ENCODE measurements around the gene SARDH. TPM values are rescaled to one million over a fixed set of nuclear protein-coding genes. Genes with fewer than 3 reads are reported as not detected.

Gene SARDH
- total RNA-seq, 3 donors from 2014 or later = 0.16 to 2.0 (median 1.0) TPM

GRCh38 chr9:133634081-133634691 lies 104.0 kb downstream of the SARDH start:
- DNase-seq (ENCODE audit: low spot score in 2 of 2) = no peak
- Histone ChIP-seq H3K27ac (no peak overlapping the region), H3K9me3 (no peaks in the 10 kb centered on the region), H3K36me3 (no peaks in the 10 kb centered on the region), H3K27me3 (peaks cover 0 to 22% of the 10 kb centered on the region in 2 donors), H3K4me1 (no peaks in the 10 kb centered on the region), H3K4me3 (no peak overlapping the region)
- intact Hi-C loops (cut with DNase I; ENCODE audit: low total_unique reads) = loop anchor here (5.0 kb wide), 1 partner anchor 1032 kb away; no protein-coding TSS in a partner anchor
- TF ChIP-seq POLR2A (IDR thresholded peaks at IDR 0.05) = no peak
- TF ChIP-seq, protein P1, sequence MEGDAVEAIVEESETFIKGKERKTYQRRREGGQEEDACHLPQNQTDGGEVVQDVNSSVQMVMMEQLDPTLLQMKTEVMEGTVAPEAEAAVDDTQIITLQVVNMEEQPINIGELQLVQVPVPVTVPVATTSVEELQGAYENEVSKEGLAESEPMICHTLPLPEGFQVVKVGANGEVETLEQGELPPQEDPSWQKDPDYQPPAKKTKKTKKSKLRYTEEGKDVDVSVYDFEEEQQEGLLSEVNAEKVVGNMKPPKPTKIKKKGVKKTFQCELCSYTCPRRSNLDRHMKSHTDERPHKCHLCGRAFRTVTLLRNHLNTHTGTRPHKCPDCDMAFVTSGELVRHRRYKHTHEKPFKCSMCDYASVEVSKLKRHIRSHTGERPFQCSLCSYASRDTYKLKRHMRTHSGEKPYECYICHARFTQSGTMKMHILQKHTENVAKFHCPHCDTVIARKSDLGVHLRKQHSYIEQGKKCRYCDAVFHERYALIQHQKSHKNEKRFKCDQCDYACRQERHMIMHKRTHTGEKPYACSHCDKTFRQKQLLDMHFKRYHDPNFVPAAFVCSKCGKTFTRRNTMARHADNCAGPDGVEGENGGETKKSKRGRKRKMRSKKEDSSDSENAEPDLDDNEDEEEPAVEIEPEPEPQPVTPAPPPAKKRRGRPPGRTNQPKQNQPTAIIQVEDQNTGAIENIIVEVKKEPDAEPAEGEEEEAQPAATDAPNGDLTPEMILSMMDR (IDR thresholded peaks at IDR 0.05) = no peak
- no peak for TF ChIP-seq POLR2AphosphoS5 (IDR thresholded peaks at IDR 0.05)

DNA sequence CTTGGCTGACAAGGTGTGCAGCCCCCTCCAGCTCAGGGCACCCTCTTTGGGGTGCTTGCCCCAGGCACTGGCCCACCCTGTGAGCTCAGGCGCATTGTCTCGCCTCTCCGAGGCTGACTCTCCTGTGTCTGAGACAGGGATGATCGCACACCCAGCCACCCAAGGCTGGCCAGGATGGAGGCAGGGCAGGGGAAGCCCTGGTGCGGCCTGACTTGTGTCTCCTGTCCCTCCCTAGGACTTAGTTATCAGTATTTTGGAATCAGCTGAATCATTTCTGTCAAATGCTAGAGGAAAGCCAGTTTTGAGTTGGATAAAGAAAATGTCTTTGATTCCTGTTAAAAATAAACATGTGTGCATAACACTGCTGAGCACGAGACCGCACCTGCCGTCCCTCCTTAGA lies 104.5 kb downstream of the SARDH start:
- Histone ChIP-seq H3K36me3 (no peaks in the 10 kb centered on the region), H3K27me3 (peaks cover 0 to 22% of the 10 kb centered on the region in 2 donors), H3K4me1 (no peaks in the 10 kb centered on the region), H3K4me3 (no peak overlapping the region), H3K27ac (no peak overlapping the region), H3K9me3 (no peaks in the 10 kb centered on the region)
- no peak for DNase-seq (ENCODE audit: low spot score in 2 of 2)
- intact Hi-C loops (cut with DNase I; ENCODE audit: low total_unique reads) = loop anchor here (5.0 kb wide), 1 partner anchor 1031 kb away; no protein-coding TSS in a partner anchor
- TF ChIP-seq POLR2A (IDR thresholded peaks at IDR 0.05) = no peak
- TF ChIP-seq, protein P1 (IDR thresholded peaks at IDR 0.05) = no peak
- no peak for TF ChIP-seq POLR2AphosphoS5 (IDR thresholded peaks at IDR 0.05)

- Histone ChIP-seq H3K4me3 (no peak overlapping the region), H3K27ac (no peak overlapping the region), H3K4me1 (no peaks in the 10 kb centered on the region), H3K27me3 (peaks cover 0 to 22% of the 10 kb centered on the region in 2 donors), H3K9me3 (no peaks in the 10 kb centered on the region), H3K36me3 (no peaks in the 10 kb centered on the region)
- intact Hi-C loops (cut with DNase I; ENCODE audit: low total_unique reads) = loop anchor here (5.0 kb wide), 1 partner anchor 1031 kb away; no protein-coding TSS in a partner anchor
- DNase-seq (ENCODE audit: low spot score in 2 of 2) = no peak
- TF ChIP-seq, protein P1 (IDR thresholded peaks at IDR 0.05) = no peak
- TF ChIP-seq POLR2AphosphoS5 (IDR thresholded peaks at IDR 0.05) (no peak), POLR2A (IDR thresholded peaks at IDR 0.05) (no peak)
These were observed 105.1 kb downstream of the SARDH start for GRCh38 chr9:133632806-133633680.

- intact Hi-C loops (cut with DNase I; ENCODE audit: low total_unique reads) = loop anchor here (5.0 kb wide), 1 partner anchor 1029 kb away; no protein-coding TSS in a partner anchor
- no peak for DNase-seq (ENCODE audit: low spot score in 2 of 2)
- no peak overlapping the region for H3K27ac ChIP-seq
- H3K27me3 ChIP-seq = peaks cover 0 to 22% of the 10 kb centered on the region in 2 donors
- no peaks in the 10 kb centered on the region for H3K4me1 ChIP-seq
- TF ChIP-seq, protein P1 (IDR thresholded peaks at IDR 0.05) = no peak
- TF ChIP-seq POLR2AphosphoS5 (IDR thresholded peaks at IDR 0.05) (no peak), POLR2A (IDR thresholded peaks at IDR 0.05) (no peak)
- H3K4me3 ChIP-seq = no peak overlapping the region
- no peaks in the 10 kb centered on the region for H3K36me3 ChIP-seq
- peaks cover 0 to 8% of the 10 kb centered on the region in 2 donors for H3K9me3 ChIP-seq
These were observed 107.0 kb downstream of the SARDH start for GRCh38 chr9:133631111-133631510.

All from breast epithelium (tissue), 4 donors.